HG03103 (cell line): ENCODE data around the gene GRIN1.

Source experiments
- ATAC-seq: cut with Tn5 transposase; IDR thresholded peaks from one replicate; pipeline ENCODE4 v1.9.1; 2021; ENCODE audit warnings: low read depth; ENCODE audit not compliant: unreplicated experiment

Gene GRIN1

DNA sequence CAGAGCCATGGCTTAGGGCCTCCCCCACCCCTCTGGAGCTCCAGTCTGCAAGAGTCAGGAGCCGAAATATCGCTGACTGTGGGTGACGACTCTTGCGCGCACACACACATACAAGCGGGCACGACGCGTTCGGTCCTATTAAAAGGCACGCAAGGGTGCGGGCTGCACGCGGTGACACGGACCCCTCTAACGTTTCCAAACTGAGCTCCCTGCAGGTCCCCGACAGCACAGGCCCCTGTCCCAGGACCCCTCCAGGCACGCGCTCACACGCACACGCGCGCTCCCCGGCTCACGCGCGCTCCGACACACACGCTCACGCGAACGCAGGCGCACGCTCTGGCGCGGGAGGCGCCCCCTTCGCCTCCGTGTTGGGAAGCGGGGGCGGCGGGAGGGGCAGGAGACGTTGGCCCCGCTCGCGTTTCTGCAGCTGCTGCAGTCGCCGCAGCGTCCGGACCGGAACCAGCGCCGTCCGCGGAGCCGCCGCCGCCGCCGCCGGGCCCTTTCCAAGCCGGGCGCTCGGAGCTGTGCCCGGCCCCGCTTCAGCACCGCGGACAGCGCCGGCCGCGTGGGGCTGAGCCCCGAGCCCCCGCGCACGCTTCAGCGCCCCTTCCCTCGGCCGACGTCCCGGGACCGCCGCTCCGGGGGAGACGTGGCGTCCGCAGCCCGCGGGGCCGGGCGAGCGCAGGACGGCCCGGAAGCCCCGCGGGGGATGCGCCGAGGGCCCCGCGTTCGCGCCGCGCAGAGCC, at the start of gene GRIN1:
Gene GRIN1 (plus strand): TSS at position 433 of the 746 bp plus-strand sequence. CDS start 333 bp downstream, outside the sequence.
- ATAC-seq: no peak

- ATAC-seq: no peak
Observed at GRCh38 chr9:137089232-137089947, 49.6 kb upstream of the GRIN1 start.

- ATAC-seq: no peak
Observed at GRCh38 chr9:137095664-137096517, 43.1 kb upstream of the GRIN1 start.

GRCh38 chr9:137096785-137097546, 42.0 kb upstream of the GRIN1 start:
- no peak for ATAC-seq

DNA sequence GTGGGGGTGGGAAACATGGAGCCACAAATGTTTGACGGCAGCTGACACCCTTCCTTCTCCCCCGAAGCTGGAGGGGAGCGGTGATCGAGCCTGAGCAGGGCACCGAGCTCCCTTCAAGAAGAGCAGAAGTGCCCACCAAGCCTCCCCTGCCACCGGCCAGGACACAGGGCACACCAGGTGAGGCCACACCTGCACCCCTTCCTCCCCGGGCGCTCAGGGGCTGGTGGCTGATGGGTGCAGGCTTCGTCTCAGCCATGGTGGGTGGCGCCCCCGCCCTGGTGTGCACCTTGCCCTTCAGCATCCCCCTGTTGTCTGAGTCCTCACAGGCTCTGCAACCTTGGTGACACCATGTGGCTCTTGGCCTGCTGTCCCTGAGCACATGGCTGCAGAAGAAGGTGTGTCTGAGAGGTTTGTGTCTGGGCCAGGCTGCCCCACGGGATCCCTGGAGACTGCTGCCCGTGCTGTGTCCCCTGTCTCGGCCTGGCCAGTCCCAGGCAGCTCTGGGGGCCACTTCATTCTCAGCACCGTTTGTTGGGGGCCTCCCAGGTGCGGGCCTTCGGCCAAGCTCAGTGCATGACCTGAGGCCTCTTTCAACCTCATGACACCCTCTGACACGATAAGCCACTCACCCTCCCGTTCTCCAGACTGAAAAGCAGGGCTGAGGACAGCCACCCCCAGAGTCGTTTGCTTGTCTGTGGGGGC, 41.0 kb upstream of the GRIN1 start:
- ATAC-seq: no peak

GRCh38 chr9:137099231-137099630, 39.7 kb upstream of the GRIN1 start:
- ATAC-seq: no peak

DNA sequence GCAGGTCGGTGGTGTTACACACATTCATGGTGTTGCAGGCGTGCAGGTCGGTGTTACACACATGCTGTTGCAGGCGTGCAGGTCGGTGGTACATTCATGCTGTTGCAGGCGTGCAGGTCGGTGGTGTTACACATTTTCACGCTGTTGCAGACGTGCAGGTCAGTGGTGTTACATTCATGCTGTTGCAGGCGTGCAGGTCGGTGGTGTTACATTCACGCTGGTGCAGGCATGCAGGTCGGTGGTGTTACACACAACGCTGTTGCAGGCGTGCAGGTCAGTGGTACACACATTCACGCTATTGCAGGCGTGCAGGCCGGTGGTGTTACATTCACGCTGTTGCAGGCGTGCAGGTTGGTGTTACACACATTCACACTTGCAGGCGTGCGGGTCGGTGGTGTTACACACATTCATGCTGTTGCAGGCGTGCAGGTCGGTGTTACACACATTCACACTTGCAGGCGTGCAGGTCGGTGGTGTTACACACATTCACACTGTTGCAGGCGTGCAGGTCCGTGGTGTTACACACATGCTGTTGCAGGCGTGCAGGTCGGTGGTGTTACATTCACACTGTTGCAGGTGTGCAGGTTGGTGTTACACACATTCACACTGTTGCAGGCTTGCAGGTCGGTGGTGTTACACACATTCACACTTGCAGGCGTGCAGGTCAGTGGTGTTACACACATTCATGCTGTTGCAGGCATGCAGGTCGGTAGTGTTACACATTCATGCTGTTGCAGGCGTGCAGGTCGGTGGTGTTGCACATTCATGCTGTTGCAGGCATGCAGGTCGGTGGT, 35.6 kb upstream of the GRIN1 start:
- no peak for ATAC-seq

GRCh38 chr9:137105814-137106661, 32.9 kb upstream of the GRIN1 start:
- ATAC-seq: no peak

- ATAC-seq: no peak
Observed at GRCh38 chr9:137106662-137107250, 32.2 kb upstream of the GRIN1 start.

DNA sequence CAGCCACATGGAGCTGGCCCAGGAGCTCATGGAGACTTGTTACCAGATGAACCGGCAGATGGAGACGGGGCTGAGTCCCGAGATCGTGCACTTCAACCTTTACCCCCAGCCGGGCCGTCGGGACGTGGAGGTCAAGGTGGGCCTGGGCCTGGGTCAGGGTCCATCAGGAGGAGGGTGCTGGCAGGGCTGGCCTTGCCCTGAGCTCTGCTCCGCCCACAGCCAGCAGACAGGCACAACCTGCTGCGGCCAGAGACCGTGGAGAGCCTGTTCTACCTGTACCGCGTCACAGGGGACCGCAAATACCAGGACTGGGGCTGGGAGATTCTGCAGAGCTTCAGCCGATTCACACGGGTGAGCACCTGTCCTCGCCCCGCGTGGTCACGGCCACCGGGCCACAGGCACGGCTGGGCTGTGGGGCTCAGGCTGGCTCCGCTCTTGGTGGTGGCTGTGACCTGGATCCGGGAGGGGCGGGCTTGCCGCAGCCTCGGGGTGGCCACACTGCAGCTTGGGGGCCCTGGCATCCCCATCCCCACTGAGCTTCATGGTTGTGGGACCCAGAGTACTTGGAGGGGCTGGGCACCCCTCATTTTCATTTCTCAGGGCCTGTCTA, 31.5 kb upstream of the GRIN1 start:
- no peak for ATAC-seq

DNA sequence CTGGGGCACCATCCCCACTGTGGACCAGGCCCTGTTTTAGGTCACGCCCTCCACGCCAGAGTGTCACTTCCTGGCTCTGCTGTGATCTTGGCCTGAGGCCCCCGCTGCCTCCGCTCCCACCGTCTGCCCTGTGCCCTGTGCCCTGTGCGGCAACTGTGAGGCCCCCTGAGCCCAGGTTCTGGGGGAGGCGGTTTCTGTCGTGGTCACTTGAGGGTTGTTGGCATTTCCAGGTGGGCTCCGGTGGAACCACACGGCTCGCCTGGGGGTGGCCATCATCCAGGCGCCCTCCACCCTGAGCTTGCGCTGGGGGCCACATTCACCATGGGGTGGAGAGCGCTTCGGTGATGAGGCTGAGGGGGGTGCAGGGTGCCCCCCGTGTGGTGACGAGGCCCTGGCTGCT, 31.0 kb upstream of the GRIN1 start:
- no peak for ATAC-seq

DNA sequence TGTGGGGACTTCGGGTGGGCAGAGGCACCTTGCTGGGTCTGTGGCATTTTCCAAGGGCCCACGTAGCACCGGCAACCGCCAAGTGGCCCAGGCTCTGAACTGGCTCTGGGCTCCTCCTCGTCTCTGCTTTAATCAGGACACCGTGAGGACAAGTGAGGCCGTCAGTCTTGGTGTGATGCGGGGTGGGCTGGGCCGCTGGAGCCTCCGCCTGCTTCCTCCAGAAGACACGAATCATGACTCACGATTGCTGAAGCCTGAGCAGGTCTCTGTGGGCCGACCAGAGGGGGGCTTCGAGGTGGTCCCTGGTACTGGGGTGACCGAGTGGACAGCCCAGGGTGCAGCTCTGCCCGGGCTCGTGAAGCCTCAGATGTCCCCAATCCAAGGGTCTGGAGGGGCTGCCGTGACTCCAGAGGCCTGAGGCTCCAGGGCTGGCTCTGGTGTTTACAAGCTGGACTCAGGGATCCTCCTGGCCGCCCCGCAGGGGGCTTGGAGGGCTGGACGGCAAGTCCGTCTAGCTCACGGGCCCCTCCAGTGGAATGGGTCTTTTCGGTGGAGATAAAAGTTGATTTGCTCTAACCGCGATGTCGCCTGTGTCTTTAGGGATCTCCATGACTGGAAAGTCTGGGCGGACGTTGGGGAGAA, 30.2 kb upstream of the GRIN1 start:
- ATAC-seq: no peak

DNA sequence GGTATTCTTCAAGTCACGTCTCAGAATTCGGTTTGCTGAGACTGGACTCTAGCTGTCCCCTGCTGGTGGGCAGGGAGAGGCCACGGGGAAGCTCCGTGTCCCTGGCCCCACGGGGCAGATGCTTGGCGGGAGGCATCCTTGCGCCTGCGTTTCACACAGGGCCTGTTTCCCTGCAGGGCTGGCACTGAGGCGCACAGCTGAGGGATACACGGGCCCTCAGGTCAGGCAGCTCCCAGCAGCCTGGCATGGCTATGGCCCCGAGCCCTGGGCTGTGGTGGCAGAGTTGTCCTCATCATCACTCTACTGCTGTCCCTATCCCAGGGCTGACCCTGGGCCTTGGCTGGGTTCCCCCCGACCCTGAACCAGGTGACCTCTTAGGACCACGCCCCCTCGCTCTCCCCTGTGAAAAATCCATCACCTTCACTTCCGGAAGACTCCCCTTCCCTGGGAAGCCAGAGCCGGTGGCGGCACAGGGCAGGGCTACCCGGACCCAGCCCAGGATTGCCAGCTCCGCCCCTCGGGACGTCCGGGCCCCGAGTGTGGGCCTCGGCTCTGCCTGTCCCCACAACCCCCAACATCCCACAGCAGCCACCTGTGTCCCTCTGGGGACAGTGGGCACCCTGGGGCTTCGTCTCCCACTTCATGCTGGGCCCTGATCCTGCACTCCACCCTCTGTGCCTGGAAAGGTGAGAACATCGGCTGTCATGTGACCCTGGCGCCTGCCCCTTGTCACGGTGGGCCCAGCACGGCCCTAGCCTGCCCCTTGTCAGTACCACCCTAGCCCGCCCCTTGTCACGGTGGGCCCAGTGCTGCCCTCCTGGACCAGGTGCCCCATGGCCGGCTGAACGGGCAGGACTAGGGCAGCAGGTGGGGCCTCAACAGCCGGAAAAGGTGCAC, 29.5 kb upstream of the GRIN1 start:
- no peak for ATAC-seq

DNA sequence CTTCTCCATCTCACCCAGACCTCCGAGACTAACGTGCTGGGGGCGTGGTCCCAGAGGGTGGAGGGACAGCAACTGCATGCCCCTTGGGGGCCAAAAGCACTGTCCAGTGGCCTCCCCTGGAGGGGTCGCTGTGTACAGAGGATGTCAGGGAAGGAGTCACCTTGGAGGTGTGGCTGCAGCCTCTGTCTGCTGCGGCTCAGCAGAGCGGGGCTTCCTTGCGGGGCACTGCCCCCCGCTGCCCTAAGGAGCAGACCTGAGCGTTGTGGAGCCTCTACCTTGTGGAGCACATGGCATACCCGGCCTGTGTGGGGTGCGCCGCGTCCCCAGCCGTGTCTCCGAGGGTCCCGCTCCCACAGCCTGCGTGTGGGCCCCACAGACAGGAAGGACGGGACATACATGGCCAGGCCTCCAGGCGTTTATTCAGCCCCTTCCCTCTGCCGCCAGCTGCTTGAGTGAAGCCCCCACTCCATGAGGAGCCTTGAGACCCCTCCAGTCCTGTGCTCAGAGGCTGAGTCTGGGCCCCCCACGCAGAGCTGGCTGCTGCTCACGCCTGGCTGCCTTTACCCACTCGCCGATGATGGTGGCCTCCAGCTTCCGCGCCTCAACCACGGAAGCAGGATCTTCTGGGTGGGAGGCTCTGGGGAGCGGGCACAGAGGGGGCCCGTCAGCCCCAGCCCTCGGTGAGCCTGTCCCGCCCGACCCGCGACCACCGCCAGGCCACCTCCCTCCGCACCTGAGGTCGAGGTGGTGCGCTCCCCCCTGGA, 28.6 kb upstream of the GRIN1 start:
- no peak for ATAC-seq
